Stomach (tissue), 9 donors: ENCODE results near the gene ANLN. TPM values are rescaled to one million over a fixed set of nuclear protein-coding genes. Genes with fewer than 3 reads are reported as not detected.

Experiments
- DNase-seq, 2 donors: peaks; one replicate each; pipeline versions ENCODE4 v3.0.0 to v3.0.0-alpha.2; 2013 to 2019
- H3K27ac ChIP-seq, 5 donors: fragments of 200-600 bp in 4 of 5; sonication (generic) in 4 of 5; one replicate each; pipeline ENCODE4 v1.5.1; 2013 to 2019; ENCODE audit warnings: mild to moderate bottlenecking in 1 of 5, moderate library complexity in 1 of 5
- H3K27me3 ChIP-seq, 3 donors: fragments of 200-600 bp; sonication (generic); one replicate each; pipeline ENCODE4 v1.5.1; 2017 to 2019; ENCODE audit warnings: mixed run types in 1 of 3
- H3K36me3 ChIP-seq, 4 donors: fragments of 200-600 bp; sonication (generic); 1 replicate in 3 of 4; 2 replicates in 1 of 4; pipeline ENCODE4 v1.5.1; 2016 to 2019
- H3K4me1 ChIP-seq, 4 donors: fragments of 200-600 bp; sonication (generic); one replicate each; pipeline ENCODE4 v1.5.1; 2016 to 2019
- H3K4me3 ChIP-seq, 4 donors: fragments of 200-600 bp; sonication (generic) in 3 of 4; one replicate each; pipeline ENCODE4 v1.5.1; 2016 to 2019; ENCODE audit warnings: mild to moderate bottlenecking in 1 of 4
- H3K9me3 ChIP-seq, 4 donors: fragments of 200-600 bp; sonication (generic); one replicate each; pipeline ENCODE4 v1.5.1; 2016 to 2019
- EP300 ChIP-seq: sonication (generic); formaldehyde crosslinking; IDR thresholded peaks from one replicate; pipeline ENCODE4 v1.6.1; 2017; ENCODE audit warnings: antibody characterized with exemption
- POLR2A ChIP-seq, 4 donors: fragments of 450-650 bp; IDR thresholded peaks; one replicate each; pipeline ENCODE4 v1.6.1; 2016; ENCODE audit warnings: antibody characterized with exemption in 4 of 4, control low read depth in 2 of 4, mild to moderate bottlenecking in 1 of 4, moderate library complexity in 1 of 4
- POLR2AphosphoS5 ChIP-seq, 3 donors: sonication (generic); formaldehyde crosslinking; IDR thresholded peaks; one replicate each; pipeline ENCODE4 v1.6.1; 2016; ENCODE audit warnings: antibody characterized with exemption in 3 of 3
- WGBS, 5 donors: extraction: QIAGEN DNeasy Blood & Tissue Kit in 3 of 5; methylation state at CpG; one replicate each; pipeline versions ENCODE4 v1.1.5 to v1.1.7; 2013 to 2018; 5-methylcytosine and 5-hydroxymethylcytosine counted together
- intact Hi-C: fragments of 100-400 bp; cut with DNase I; formaldehyde crosslinking; loops from one replicate; pipeline ENCODE4 v1.15.1; 2023; ENCODE audit warnings: low total_unique reads
- polyA plus RNA-seq, 3 donors: library from polyadenylated mRNA; stranded (reverse); fragments of 200-250 nt; gene quantifications; one replicate each; pipeline ENCODE4 v1.2.3, GENCODE V29; 2013
- total RNA-seq, 5 donors: library from RNA; depleted of rRNA; stranded (reverse); fragments of >200 nt; gene quantifications; one replicate each; pipeline versions ENCODE4 v1.1.0 to v1.2.3, GENCODE V29; 2014 to 2016
- TF ChIP-seq, protein P1 (sequence below), 7 experiments: fragments of 450-650 bp in 4 of 7; fragments of 200-600 bp in 3 of 7; sonication (generic) in 3 of 7; IDR thresholded peaks; one replicate each; pipeline ENCODE4 v1.5.1; 2016 to 2019; ENCODE audit warnings: antibody characterized with exemption in 7 of 7, control low read depth in 2 of 7, mild to moderate bottlenecking in 1 of 7
- donor health status: healthy with polysubstance abuse.
- donor health status: Bipolar disorder and iron deficiency.
- donor health status: healthy.

ANLN gene
- total and polyA plus RNA-seq, 8 donors, result 3.5 to 25.2 (median 12.6) TPM

DNA sequence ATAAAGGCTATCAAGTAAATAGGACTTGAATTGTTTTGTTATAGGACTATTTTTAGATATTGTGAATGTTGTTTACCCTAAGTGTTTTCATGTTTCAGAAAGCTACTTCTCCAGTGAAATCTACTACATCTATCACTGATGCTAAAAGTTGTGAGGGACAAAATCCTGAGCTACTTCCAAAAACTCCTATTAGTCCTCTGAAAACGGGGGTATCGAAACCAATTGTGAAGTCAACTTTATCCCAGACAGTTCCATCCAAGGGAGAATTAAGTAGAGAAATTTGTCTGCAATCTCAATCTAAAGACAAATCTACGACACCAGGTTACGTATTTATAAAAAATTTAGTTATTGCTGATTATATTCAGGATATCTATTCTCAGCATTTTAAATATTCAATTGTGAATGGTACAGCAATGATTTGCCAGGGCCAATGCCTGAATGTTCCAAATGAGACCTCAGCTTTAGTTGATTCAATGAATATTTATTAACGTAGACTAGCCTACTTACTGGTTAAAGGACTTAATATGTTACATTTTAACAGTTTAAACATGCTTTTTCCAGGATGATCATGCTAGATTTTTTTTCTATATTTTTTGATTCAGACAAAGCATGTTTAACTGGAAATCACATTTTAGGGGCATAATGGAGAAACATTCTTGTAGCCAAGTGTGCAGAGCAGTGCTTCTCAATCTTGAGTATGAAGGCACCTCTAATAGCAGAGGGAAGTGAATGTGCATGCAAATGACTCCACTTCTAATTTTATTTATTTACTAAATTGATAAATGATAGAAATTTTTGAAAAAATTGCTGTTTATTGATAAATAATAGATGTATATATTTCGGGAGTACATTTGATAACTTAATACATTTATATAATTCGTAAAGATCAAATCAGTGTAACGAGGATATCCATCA, 18.2 kb downstream of the ANLN start:
- WGBS, 5 donors, result 94 to 99% (median 95%) methylated on average over 8 of the region's 8 CpGs
- Histone ChIP-seq H3K27me3 (no peaks in the 10 kb centered on the region), H3K36me3 (peaks cover 0 to 8% (median 0%) of the 10 kb centered on the region in 4 donors), H3K4me1 (no peaks in the 10 kb centered on the region), H3K27ac (no peak overlapping the region), H3K4me3 (no peak overlapping the region), H3K9me3 (no peaks in the 10 kb centered on the region)
- DNase-seq, result no peak
- intact Hi-C loops, result no loop called here
- TF ChIP-seq, protein P1, sequence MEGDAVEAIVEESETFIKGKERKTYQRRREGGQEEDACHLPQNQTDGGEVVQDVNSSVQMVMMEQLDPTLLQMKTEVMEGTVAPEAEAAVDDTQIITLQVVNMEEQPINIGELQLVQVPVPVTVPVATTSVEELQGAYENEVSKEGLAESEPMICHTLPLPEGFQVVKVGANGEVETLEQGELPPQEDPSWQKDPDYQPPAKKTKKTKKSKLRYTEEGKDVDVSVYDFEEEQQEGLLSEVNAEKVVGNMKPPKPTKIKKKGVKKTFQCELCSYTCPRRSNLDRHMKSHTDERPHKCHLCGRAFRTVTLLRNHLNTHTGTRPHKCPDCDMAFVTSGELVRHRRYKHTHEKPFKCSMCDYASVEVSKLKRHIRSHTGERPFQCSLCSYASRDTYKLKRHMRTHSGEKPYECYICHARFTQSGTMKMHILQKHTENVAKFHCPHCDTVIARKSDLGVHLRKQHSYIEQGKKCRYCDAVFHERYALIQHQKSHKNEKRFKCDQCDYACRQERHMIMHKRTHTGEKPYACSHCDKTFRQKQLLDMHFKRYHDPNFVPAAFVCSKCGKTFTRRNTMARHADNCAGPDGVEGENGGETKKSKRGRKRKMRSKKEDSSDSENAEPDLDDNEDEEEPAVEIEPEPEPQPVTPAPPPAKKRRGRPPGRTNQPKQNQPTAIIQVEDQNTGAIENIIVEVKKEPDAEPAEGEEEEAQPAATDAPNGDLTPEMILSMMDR (IDR thresholded peaks at IDR 0.05), result no peak
- TF ChIP-seq POLR2A (IDR thresholded peaks at IDR 0.05) (no peak), POLR2AphosphoS5 (IDR thresholded peaks at IDR 0.05) (no peak), EP300 (no peak)

DNA sequence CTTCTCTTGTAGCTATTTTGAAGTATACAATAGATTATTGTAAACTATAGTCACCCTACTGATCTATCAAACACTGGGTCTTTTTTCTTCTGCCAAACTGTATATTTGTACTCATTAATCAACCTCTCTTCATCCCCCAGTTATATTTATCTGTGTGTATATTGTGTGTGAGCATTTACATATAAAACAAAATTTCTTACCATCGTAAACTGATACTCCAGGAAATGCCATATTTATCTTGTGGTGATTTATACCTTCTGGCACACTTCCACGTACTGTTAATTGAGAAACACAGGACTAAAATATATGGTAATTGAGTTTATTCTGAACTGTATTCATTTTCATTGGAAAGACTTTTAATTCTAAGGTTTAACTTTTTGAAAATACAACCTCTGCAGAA, 18.9 kb downstream of the ANLN start:
- intact Hi-C loops, result no loop called here
- no peak overlapping the region for H3K27ac ChIP-seq
- no peaks in the 10 kb centered on the region for H3K4me1 ChIP-seq
- no peaks in the 10 kb centered on the region for H3K27me3 ChIP-seq
- no peaks in the 10 kb centered on the region for H3K9me3 ChIP-seq
- TF ChIP-seq POLR2A (IDR thresholded peaks at IDR 0.05), result no peak
- TF ChIP-seq, protein P1 (IDR thresholded peaks at IDR 0.05), result no peak
- peaks cover 0 to 9% (median 0%) of the 10 kb centered on the region in 4 donors for H3K36me3 ChIP-seq
- DNase-seq, result no peak
- no peak overlapping the region for H3K4me3 ChIP-seq
- 27 to 52% (median 46%) methylated on average over 2 of the region's 2 CpGs for WGBS, 5 donors

DNA sequence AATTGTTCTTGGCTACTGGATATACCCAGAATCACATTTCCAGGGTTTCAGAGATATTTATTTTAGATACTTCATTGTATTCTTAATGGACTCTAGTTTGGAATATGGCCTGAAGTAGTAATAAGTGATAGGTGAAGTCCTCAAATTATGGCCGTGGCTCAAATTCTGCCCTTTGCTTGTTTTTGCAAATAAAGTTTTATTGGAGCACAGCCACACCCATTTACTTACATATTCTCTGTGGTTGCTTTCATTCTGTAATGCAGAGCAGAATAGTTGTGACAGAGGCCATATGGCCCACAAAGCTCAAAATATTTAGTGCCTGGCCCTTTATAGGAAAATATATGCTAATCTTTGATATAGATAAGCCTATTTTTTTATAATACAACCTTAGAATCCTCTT, 19.5 kb downstream of the ANLN start:
- Histone ChIP-seq H3K4me1 (no peaks in the 10 kb centered on the region), H3K9me3 (no peaks in the 10 kb centered on the region), H3K27ac (no peak overlapping the region), H3K27me3 (no peaks in the 10 kb centered on the region), H3K4me3 (no peak overlapping the region), H3K36me3 (peaks cover 0 to 9% (median 0%) of the 10 kb centered on the region in 4 donors)
- TF ChIP-seq POLR2AphosphoS5 (IDR thresholded peaks at IDR 0.05) (no peak), POLR2A (IDR thresholded peaks at IDR 0.05) (no peak), EP300 (no peak)
- TF ChIP-seq, protein P1 (IDR thresholded peaks at IDR 0.05), result no peak
- WGBS, 5 donors, result 33 to 74% (median 55%) methylated on average over 1 of the region's 1 CpG
- DNase-seq, result no peak
- intact Hi-C loops, result no loop called here

DNA sequence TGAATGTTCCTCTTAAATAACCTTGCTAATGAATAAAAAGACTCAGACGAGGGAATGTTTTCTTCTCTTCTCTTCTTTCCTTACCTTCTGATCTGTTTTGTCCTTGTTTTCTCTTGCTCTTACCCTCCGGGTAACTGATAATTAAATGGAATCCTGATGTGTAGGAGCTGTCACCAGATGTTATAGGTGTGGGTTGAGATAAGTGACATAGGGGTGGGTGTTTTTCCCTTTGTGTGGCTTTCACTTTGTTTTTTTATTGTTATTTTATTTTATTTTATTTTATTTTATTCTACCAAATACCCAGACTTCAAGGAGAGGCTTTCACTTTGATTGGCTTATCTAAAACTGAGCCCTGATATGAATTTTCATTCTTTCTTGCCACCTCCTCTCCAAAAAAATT, 25.5 kb downstream of the ANLN start:
- intact Hi-C loops, result no loop called here
- Histone ChIP-seq H3K9me3 (no peaks in the 10 kb centered on the region), H3K36me3 (peaks cover 0 to 10% (median 0%) of the 10 kb centered on the region in 4 donors), H3K27me3 (no peaks in the 10 kb centered on the region), H3K4me3 (no peak overlapping the region), H3K27ac (no peak overlapping the region), H3K4me1 (no peaks in the 10 kb centered on the region)
- WGBS, 5 donors, result 86 to 96% (median 88%) methylated on average over 2 of the region's 2 CpGs
- TF ChIP-seq POLR2A (IDR thresholded peaks at IDR 0.05) (no peak), POLR2AphosphoS5 (IDR thresholded peaks at IDR 0.05) (no peak), EP300 (no peak)
- TF ChIP-seq, protein P1 (IDR thresholded peaks at IDR 0.05), result no peak
- no peak for DNase-seq
